ENCODE results near the gene ASB2. TPM values are rescaled to one million over a fixed set of nuclear protein-coding genes. Genes with fewer than 3 reads are reported as not detected.

Gene ASB2
- total RNA-seq, 1 experiment from 2014 or later = not detected

- Histone ChIP-seq H3K9me2 (ENCODE audit: insufficient read depth) (no peaks in the 10 kb centered on the region), H2AFZ (ENCODE audit: low read depth, low read length, poor library complexity, severe bottlenecking) (no peak overlapping the region), H3K9me3 (ENCODE audit: control insufficient read depth in 1 of 2, insufficient read depth in 1 of 2, low read depth in 1 of 2, low read length in 2 of 2) (no peaks in the 10 kb centered on the region), H4K20me1 (ENCODE audit: insufficient read depth) (no peaks in the 10 kb centered on the region), H3K27ac (ENCODE audit: low read depth, low read length) (no peak overlapping the region), H3K9ac (ENCODE audit: low read length) (no peak overlapping the region), H3K79me2 (ENCODE audit: insufficient read depth, low read length) (no peaks in the 10 kb centered on the region), H3K4me3 (replicated peaks in 1 of 2; ENCODE audit: low read depth in 1 of 2, low read length in 2 of 2) (no peak overlapping the region), H3K4me1 (ENCODE audit: control insufficient read depth in 1 of 2, insufficient read depth in 2 of 2, low read length in 2 of 2) (peaks cover 3 to 7% of the 10 kb centered on the region in 2 experiments; a peak in 3 of 4 replicates), H3K4me2 (ENCODE audit: low read length) (no peak overlapping the region), H3K27me3 (ENCODE audit: insufficient read depth, low read length) (no peaks in the 10 kb centered on the region), H3K36me3 (ENCODE audit: control insufficient read depth in 1 of 2, insufficient read depth in 2 of 2, low read length in 2 of 2) (no peaks in the 10 kb centered on the region)
- ChIA-PET RAD21 (ENCODE audit: low non-redundant PET in 1 of 2, low total read pairs in 2 of 2, uncharacterized antibody in 2 of 2, unreplicated experiment in 2 of 2) (interaction anchor here (0.9 to 1.5 kb wide), 2 partner anchors 246 to 254 kb away, joined by 3 to 4 read pairs (median 4); no protein-coding TSS in a partner anchor), POLR2A (no interaction called here), CTCF (interaction anchor here (0.6 to 7.3 kb wide), 5 partner anchors 8 to 256 kb away, joined by 3 to 75 read pairs (median 8); no protein-coding TSS in a partner anchor)
- no TSS peak for BruUV-seq (replicated peaks)
- DNase-seq (ENCODE audit: low read depth, low spot score) (no peak), ATAC-seq (no peak)
- intact Hi-C loops (cut with micrococcal nuclease) = loop anchor here (10.0 kb wide), 1 partner anchor 948 kb away; no protein-coding TSS in a partner anchor
- TF ChIP-seq SP1 (IDR thresholded peaks at IDR 0.05; ENCODE audit: low read depth) (no peak), POLR2A (IDR thresholded peaks at IDR 0.05; ENCODE audit: borderline replicate concordance, extremely low read depth, insufficient read depth, insufficient read length) (no peak), SRF (IDR thresholded peaks at IDR 0.05; ENCODE audit: low read depth) (no peak), POLR2AphosphoS5 (IDR thresholded peaks at IDR 0.05; ENCODE audit: low read depth, low read length) (no peak), JUND (IDR thresholded peaks at IDR 0.05) (no peak), CTCF (IDR thresholded peaks at IDR 0.05 in 2 of 3, conservative IDR thresholded peaks at IDR 0.05 in 1 of 3; ENCODE audit: borderline replicate concordance in 1 of 3, insufficient read depth in 1 of 3, low read depth in 2 of 3, low read length in 2 of 3) (no peak), TCF7L2 (IDR thresholded peaks at IDR 0.05; ENCODE audit: borderline replicate concordance, extremely low read depth, insufficient read depth, insufficient read length) (no peak), CBX3 (IDR thresholded peaks at IDR 0.05; ENCODE audit: low read depth) (no peak), ELF1 (IDR thresholded peaks at IDR 0.05; ENCODE audit: borderline replicate concordance, low read depth) (no peak), YY1 (IDR thresholded peaks at IDR 0.05; ENCODE audit: extremely low read depth, insufficient replicate concordance, low read depth, low read length) (no peak)
- TF ChIP-seq, protein P1, sequence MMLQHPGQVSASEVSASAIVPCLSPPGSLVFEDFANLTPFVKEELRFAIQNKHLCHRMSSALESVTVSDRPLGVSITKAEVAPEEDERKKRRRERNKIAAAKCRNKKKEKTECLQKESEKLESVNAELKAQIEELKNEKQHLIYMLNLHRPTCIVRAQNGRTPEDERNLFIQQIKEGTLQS (IDR thresholded peaks at IDR 0.05) = no peak
These were observed 73.6 kb downstream of the ASB2 start for GRCh38 chr14:93902619-93903307.

All from HCT116 (cell line).